ENCODE data around the gene ZBTB7C. TPM values are rescaled to one million over a fixed set of nuclear protein-coding genes. Genes with fewer than 3 reads are reported as not detected.

ZBTB7C gene
- total RNA-seq, 1 experiment from 2014 or later, result not detected

DNA sequence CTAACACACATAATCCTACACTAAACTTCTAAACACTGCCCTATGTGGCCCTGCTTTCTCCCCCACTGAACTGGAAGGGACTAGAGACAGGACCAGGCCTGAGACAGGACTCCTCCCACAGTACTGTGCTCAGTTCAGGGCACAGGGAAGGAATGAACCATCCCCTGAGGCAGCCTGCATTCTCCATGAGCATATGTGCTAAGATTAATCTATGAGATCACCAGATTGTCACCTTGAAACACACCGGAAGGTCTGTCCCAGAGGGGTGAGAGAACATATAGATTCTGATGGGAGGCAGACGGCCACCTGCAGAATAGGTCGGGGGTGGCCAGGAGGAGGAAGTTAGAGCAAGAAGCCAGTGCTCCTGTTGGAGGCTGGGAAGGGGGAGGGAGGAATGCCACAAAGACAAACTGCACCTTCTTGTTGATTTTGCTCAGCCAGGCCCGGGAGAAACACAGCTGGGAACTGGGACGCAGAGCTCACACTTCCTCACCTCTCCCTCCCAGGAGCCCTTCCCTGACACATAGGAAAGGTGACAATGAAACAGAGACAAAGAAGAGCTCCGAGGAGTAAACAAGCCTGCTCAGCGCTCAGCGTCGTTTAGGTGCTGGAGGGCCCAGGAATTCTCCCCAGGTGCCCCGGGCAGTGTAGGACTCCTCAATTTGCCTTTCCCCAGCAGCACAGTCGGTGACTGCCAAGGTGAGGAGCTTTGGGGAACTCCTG lies 52.1 kb downstream of the ZBTB7C start:
- DNase-seq, result no peak
- no peaks in the 10 kb centered on the region for H3K4me1 ChIP-seq
- H3K9me3 ChIP-seq (replicated peaks), result no peaks in the 10 kb centered on the region
- H3K27ac ChIP-seq, result no peak overlapping the region
- no peaks in the 10 kb centered on the region for H3K27me3 ChIP-seq
- H3K36me3 ChIP-seq, result no peaks in the 10 kb centered on the region
- no peak overlapping the region for H3K4me3 ChIP-seq

DNA sequence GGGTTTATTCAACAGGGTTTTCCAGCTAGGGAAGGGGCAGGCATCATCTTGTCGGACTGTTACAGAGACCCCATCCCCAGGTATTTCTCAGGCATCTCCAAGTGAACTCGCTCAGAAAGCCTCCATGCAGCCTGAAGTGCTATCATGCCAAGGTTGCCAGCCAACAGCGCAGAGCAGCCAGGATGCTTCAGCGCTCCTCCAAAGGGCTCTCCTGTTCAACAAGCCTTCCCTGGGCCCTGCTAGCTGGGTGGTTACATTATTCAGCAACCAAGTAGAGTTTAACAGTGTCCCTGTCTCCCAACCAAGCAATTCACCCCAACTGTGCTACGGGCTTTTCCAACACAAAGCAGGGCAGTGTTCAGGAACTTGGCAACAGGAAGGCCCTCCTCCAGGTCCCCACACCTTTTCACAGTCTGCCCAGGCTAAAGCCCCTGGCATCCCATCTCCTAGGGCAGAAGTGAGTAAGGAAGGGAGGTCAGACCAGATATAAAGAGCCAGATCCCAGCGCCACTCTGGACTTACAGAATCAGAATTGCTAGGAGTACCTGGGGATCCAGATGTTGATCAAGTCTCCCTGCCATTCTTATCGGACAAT lies 52.9 kb downstream of the ZBTB7C start:
- Histone ChIP-seq H3K36me3 (no peaks in the 10 kb centered on the region), H3K9me3 (replicated peaks) (no peaks in the 10 kb centered on the region), H3K4me1 (no peaks in the 10 kb centered on the region), H3K27me3 (no peaks in the 10 kb centered on the region), H3K4me3 (no peak overlapping the region), H3K27ac (no peak overlapping the region)
- DNase-seq, result no peak

DNA sequence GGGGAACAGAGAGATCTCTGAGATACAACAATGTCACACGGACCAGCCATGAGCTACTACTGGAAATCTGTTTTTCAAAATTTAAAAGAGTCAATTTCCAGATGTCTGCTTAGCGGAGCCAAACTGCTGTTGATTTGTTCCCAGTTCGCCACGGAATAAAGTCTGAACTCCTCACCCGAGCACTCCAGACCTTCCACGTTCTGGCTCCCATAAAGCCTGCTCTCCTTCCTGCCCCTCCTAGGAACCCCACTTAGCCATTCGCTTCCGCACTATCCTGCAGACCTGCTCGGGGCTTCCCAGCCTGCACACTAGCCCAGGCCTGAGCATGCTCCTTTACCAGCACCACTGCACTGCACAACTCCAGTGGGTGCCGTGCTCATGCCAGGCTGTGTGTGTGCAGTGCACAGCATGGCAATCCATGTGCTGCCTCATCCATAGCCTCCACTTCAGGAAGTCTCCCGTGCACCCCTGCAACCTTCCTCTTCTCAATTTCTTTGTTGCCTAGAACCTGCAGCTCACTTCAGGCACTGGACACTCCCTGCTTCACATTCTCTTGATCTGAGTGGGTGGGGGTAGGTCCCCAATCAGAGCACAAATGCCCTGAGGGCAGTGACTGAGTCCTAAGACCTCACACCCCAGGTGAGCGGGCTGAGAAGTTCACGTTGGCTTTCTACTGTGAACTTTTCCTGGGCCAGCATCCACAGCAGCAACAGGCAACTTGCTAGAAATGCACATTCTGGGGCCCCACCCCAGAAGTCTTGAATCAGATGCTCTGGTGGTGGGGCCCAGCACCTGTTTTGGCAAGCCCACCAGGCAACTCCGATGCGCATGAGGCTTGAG lies 53.7 kb downstream of the ZBTB7C start:
- DNase-seq, result no peak
- Histone ChIP-seq H3K27ac (no peak overlapping the region), H3K27me3 (no peaks in the 10 kb centered on the region), H3K36me3 (no peaks in the 10 kb centered on the region), H3K9me3 (replicated peaks) (no peaks in the 10 kb centered on the region), H3K4me1 (no peaks in the 10 kb centered on the region), H3K4me3 (no peak overlapping the region)

DNA sequence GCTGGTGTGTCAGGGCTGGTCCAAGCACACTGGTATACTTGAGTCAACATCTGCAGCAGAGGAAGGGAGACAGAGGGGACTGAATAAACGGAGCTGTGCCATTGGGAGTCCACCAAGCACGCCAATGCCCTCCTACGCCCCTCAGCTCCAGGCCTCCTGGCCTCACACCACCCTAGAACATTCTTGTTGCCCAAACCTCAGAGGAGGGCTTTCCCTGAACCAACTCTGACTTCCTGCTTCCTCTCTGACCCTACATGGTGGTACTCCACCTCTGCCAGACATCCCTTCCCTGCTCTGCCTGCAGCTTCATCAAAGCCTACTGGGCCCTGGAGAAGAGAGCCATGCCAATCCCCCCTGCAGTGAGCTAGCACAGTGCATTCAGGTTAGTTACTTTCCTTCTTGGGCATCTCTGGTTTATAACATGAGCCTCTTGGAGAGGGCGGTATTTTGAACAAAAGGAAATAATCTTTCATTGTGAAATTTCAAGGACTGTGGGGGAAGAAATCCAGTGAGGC lies 54.4 kb downstream of the ZBTB7C start:
- DNase-seq, result no peak
- Histone ChIP-seq H3K27ac (no peak overlapping the region), H3K27me3 (no peaks in the 10 kb centered on the region), H3K9me3 (replicated peaks) (no peaks in the 10 kb centered on the region), H3K36me3 (no peaks in the 10 kb centered on the region), H3K4me3 (no peak overlapping the region), H3K4me1 (no peaks in the 10 kb centered on the region)

DNA sequence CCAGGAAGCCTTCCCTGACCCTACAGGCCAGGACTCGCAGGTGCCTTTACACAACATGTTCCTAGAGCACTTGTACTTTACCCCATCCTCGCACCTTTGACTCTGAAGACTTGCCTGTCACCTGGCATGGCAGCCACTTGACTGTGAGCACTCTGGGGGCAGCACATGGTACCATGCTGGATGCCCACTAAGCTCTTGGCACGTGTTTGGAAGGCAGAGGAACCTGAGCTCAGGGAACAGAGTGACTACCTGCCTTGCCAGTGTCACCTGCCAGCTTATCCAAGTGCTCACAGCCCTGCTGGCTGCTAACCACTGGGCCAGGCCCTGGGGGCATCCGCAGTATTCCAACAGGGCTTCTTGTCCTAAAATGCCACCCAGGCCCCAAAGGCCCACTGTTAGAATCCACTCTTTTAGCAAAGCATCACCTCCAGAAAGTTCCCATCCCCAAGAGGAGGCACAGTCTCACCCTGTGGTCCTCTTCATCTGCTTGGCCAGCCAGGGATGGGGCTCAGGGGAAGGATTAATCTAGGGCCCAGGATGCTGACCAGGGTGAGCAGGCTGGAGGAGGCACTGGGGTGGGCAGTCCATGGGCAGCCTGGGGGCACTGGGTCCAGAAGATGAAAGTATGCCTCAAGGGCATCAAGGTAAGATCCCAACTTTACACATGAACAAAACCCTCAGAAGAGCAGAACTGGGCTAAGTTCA lies 57.0 kb downstream of the ZBTB7C start:
- no peak for DNase-seq
- H3K36me3 ChIP-seq, result no peaks in the 10 kb centered on the region
- no peaks in the 10 kb centered on the region for H3K4me1 ChIP-seq
- H3K27me3 ChIP-seq, result no peaks in the 10 kb centered on the region
- H3K4me3 ChIP-seq, result no peak overlapping the region
- no peak overlapping the region for H3K27ac ChIP-seq
- no peaks in the 10 kb centered on the region for H3K9me3 ChIP-seq (replicated peaks)

DNA sequence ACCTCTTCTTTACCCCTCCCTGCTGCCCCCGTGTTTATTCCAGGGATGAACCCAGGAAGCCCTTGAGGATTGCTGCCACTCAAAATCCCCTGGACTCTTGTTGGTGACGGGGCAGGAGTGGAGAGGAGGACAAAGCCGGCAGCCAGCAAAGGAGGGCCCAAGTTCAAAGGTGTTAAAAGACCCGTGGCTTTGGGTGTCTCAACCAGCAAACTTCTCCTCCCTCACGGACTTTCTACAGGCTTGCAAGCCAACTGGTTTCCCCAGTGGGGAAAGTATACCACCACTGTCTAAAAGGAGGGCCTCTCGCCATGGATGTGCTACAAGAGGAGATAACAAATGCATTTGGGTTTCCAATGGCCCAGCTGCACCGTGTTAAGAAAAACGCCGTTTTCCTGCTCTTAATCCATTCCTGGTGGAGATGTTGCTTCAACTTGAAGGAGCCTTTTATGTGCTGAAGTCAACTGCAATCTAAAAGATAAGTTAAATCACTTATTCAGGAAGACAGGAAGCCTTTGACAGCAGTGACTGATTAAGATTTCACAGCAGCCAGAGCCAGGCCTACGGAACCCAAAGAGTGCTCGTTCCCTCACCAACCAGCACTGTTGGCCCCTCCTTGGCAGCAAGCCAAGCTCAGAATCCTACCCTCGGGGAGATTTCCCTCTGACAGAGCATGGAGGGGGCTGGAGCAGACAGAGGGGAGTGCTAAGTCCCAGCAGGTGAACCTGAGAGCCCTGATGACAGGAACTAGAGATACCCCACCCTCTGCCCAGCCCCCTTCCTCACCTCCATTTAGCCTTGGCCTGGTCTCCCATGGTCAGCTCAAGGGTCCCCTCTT lies 57.8 kb downstream of the ZBTB7C start:
- H3K27me3 ChIP-seq, result no peaks in the 10 kb centered on the region
- no peaks in the 10 kb centered on the region for H3K9me3 ChIP-seq (replicated peaks)
- DNase-seq, result peak in 1 of 2 experiments; percentile 4
- no peak overlapping the region for H3K4me3 ChIP-seq
- no peak overlapping the region for H3K27ac ChIP-seq
- H3K4me1 ChIP-seq, result no peaks in the 10 kb centered on the region
- no peaks in the 10 kb centered on the region for H3K36me3 ChIP-seq

DNA sequence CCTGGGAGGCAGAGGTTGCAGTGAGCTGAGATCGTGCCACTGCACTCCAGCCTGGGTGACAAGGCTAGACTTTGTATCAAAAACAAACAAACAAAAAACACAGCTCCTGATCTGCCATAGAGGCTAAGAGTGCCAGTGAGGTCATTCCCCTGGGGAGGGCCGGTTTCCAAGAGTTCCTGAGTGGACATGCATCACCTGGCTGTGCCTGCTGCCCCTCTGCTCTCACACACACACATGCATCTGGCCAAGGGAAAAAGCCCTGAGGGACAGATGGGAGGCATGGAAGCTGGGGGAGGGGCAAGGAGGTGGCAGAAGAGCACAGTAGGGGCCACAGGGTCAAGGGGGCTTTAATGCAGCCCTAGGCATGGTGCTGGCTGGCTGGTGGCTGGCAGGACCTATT lies 60.4 kb downstream of the ZBTB7C start:
- H3K27ac ChIP-seq, result no peak overlapping the region
- no peak for DNase-seq
- no peaks in the 10 kb centered on the region for H3K9me3 ChIP-seq (replicated peaks)
- no peaks in the 10 kb centered on the region for H3K27me3 ChIP-seq
- no peaks in the 10 kb centered on the region for H3K36me3 ChIP-seq
- no peak overlapping the region for H3K4me3 ChIP-seq
- H3K4me1 ChIP-seq, result no peaks in the 10 kb centered on the region

DNA sequence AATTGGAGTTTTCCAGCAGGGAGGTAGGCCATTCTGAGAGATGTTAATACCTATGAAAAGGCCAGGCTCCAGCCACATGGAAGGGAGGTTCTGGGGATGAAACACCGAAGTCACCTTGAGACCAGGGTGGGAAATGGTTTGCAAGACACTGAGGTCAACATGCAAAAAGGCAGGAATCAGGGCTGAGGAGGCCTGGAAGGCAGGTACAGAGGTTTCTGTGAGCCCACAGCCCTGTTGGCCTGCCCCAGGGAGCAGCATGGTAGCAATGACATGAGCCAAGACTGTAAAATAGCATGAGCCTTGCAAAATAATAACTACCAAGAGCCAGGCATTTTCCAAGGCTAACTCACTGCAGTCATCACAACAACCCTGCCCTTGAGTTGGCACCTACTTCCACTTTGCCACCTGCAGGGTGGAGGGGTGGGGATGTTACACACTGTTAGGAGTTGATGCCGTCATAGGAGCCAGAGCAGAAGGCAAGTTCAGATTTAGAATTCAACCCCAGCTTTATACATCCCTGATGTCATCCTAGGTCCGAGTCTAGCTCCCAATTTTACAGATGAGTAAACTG lies 61.3 kb downstream of the ZBTB7C start:
- H3K4me1 ChIP-seq, result no peaks in the 10 kb centered on the region
- H3K36me3 ChIP-seq, result no peaks in the 10 kb centered on the region
- H3K27me3 ChIP-seq, result no peaks in the 10 kb centered on the region
- H3K4me3 ChIP-seq, result no peak overlapping the region
- DNase-seq, result no peak
- no peak overlapping the region for H3K27ac ChIP-seq
- no peaks in the 10 kb centered on the region for H3K9me3 ChIP-seq (replicated peaks)

DNA sequence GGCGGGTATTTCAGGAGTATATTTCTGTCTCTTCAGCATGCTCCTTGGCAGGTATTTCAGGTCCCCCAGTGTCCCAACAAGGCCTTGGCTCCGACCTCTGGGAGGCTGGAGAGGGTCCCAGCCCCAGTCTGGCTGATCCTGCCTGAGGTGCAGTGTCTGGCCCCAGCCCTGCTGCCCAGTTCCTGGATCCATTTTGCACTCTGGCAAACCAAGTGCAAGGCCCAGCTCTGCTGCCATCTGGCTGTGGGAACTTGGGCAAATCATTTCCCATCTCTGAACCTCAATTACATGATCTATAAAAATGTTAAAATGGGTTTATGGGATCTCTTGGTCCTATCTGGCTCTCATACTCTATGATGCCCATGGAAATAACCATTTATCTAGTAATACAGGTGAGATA lies 63.6 kb downstream of the ZBTB7C start:
- Histone ChIP-seq H3K27ac (no peak overlapping the region), H3K4me3 (no peak overlapping the region), H3K9me3 (replicated peaks) (no peaks in the 10 kb centered on the region), H3K36me3 (no peaks in the 10 kb centered on the region), H3K4me1 (no peaks in the 10 kb centered on the region), H3K27me3 (no peaks in the 10 kb centered on the region)
- no peak for DNase-seq

DNA sequence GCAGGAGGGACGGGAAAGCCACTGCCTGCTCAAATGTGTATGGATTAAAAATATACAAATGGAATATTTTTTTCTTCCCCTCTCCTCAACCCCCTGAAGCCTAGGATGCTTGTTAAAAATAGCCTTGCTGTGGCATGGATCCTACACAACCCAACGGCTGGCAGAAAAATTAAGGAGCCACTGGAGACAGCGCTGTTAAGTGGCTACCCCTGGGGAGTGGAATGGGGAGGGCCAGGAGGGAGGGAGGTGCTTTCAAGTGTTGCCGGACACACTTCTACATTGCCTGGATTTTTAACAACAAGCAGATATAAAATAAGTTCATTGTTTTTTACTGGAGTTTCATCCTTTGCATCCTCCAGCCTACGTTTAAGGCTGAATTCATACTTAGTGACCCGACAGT lies 66.6 kb downstream of the ZBTB7C start:
- H3K27ac ChIP-seq, result no peak overlapping the region
- H3K36me3 ChIP-seq, result no peaks in the 10 kb centered on the region
- no peak for DNase-seq
- no peaks in the 10 kb centered on the region for H3K27me3 ChIP-seq
- no peaks in the 10 kb centered on the region for H3K9me3 ChIP-seq (replicated peaks)
- no peaks in the 10 kb centered on the region for H3K4me1 ChIP-seq
- H3K4me3 ChIP-seq, result no peak overlapping the region

DNA sequence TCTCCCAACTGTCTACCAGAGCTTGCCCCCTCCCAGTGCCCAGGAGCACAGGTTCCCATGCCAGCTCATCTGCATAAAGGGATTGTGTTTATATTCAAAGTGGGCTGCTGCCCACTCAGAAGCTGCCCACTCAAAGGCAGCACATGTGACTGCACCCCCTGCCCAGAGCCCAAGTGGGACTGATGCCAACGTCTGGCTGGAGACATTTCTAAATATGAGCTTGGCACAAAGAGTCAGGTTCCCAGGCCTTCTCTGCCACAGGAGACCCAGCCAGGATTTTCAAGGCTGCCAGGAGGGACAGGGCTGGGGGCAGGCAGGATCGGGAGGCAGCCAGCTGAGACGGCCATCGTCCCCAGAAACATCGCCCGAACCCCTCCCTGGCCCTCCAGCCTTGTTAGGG lies 67.1 kb downstream of the ZBTB7C start:
- H3K4me3 ChIP-seq, result no peak overlapping the region
- H3K36me3 ChIP-seq, result no peaks in the 10 kb centered on the region
- no peaks in the 10 kb centered on the region for H3K4me1 ChIP-seq
- no peaks in the 10 kb centered on the region for H3K27me3 ChIP-seq
- H3K9me3 ChIP-seq (replicated peaks), result no peaks in the 10 kb centered on the region
- H3K27ac ChIP-seq, result no peak overlapping the region
- no peak for DNase-seq

DNA sequence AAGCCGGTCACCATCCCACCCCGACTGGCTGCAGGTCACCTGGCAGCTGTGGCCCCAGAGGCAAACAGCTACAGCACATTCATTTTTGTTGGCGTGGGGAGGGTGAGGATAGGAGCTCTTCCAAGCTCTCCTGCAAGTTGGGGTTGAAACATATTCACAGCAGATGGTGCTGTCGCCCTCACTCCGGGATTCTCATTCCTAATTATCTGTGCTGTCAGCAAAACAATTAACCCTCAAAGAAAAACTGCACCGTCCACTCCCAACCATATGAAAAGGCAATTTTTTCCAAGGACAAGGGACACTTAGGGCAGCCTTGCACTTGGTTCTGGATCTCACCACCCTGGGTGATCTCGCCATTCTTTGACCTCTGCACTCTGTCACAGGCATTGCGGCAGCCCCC lies 68.6 kb downstream of the ZBTB7C start:
- no peak for DNase-seq
- no peak overlapping the region for H3K4me3 ChIP-seq

DNA sequence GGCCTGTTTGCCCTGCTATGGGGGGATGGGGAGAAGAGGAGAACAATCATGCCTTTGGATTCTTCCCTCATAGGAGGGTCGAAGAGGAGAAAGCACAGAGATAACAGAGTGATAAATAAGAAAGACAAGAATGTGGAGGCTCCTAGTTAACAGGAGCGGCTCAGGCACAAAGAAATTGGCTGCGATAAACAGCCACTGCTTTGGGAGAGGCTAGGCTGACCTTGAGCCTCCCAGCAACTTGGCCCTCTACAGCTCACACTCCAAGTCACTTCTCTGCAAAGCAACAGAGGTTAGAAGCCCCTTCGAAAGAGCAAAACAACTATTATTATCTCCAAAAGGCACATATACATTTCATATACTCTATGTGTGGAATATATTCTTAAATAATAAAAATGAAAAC lies 69.5 kb downstream of the ZBTB7C start:
- no peaks in the 10 kb centered on the region for H3K9me3 ChIP-seq (replicated peaks)
- no peak overlapping the region for H3K27ac ChIP-seq

More for the DNA sequence above, 68.6 kb downstream of the ZBTB7C start:
- Histone ChIP-seq H3K27ac (no peak overlapping the region), H3K36me3 (no peaks in the 10 kb centered on the region), H3K27me3 (no peaks in the 10 kb centered on the region), H3K4me1 (no peaks in the 10 kb centered on the region), H3K9me3 (replicated peaks) (no peaks in the 10 kb centered on the region)

DNA sequence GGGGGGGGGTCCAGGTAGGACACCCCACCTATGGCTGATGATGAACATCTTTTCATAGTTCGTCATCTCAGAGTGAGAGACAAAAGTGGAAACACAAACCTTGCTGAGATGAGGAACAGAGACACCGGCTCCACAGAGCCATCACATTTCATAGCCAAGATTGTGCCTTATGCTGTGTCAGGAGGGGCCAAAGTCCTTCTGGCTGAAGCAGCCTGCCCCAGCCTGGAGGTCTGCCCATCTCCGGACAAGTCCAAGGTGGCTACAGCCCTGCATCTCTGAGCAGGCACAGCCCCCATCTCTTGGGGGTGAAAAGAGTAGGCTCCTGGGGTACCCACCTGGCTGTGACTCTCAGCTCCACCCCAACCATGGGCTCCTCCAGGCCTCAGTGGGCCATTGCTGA lies 70.3 kb downstream of the ZBTB7C start:
- H3K9me3 ChIP-seq (replicated peaks), result no peaks in the 10 kb centered on the region
- H3K27ac ChIP-seq, result no peak overlapping the region
- H3K4me3 ChIP-seq, result no peak overlapping the region
- no peaks in the 10 kb centered on the region for H3K4me1 ChIP-seq
- H3K36me3 ChIP-seq, result no peaks in the 10 kb centered on the region
- no peaks in the 10 kb centered on the region for H3K27me3 ChIP-seq
- DNase-seq, result no peak

More for the DNA sequence above, 69.5 kb downstream of the ZBTB7C start:
- Histone ChIP-seq H3K36me3 (no peaks in the 10 kb centered on the region), H3K27me3 (no peaks in the 10 kb centered on the region), H3K4me1 (no peaks in the 10 kb centered on the region), H3K4me3 (no peak overlapping the region)
- no peak for DNase-seq
